K562 (cell line): ENCODE measurements around the gene BMP2K. TPM values are rescaled to one million over a fixed set of nuclear protein-coding genes. Genes with fewer than 3 reads are reported as not detected.
A peak's percentile ranks its signal among the peaks of the same experiment; 100 is the strongest.

ENCODE experiments used
- ATAC-seq: fragments of 200-7000 bp; cut with Tn5 transposase; 3 replicates; pipeline ENCODE4 v1.9.1; 2020; ENCODE audit warnings: moderate library complexity
- BruUV-seq: library from RNA; stranded (reverse); fragments of 400-500 nt; replicated peaks from 2 replicates; lab custom pipeline; 2021; lab: Mats Ljungman, UMichigan
- CTCF ChIA-PET: fragments of 300-600 bp; formaldehyde crosslinking; extraction: SDS; loops from one replicate; lab custom pipeline; 2021; ENCODE audit warnings: low intra/inter-chr PET ratio; lab: Yijun Ruan, JAX
- POLR2A ChIA-PET: fragments of 300-600, 350-650 bp; sonication (Branson Sonifier 250); formaldehyde crosslinking; extraction: SDS; loops from one replicate; lab custom pipeline; 2021; ENCODE audit warnings: antibody characterized with exemption, inconsistent platforms; lab: Yijun Ruan, JAX
- DNase-seq, 4 experiments: peaks; one replicate each; pipeline versions ENCODE4 v3.0.0 to v3.0.0-alpha.2; 2011 to 2018; ENCODE audit warnings: low spot score in 3 of 4, mixed read lengths in 3 of 4; ENCODE audit errors: extremely low read depth in 1 of 4
- FAIRE-seq: peaks from 2 replicates; lab custom pipeline; 2011; peaks lifted over from hg19 to GRCh38; lab: Jason Lieb, UNC
- H2AFZ ChIP-seq: 2 replicates; pipeline ENCODE4 v1.6.0; 2011; ENCODE audit warnings: low read depth, low read length, control low read depth, inconsistent platforms
- H3K27ac ChIP-seq: fragments of 200-600 bp; 3 replicates; pipeline ENCODE4 v1.8.0; 2011; ENCODE audit warnings: low read depth, mild to moderate bottlenecking, control low read depth, inconsistent platforms, low read length, moderate library complexity, mixed read lengths; ENCODE audit errors: extremely low read depth
- H3K27me3 ChIP-seq, 2 experiments: fragments of 300-600 bp in 1 of 2; 2 replicates in 1 of 2; 3 replicates in 1 of 2; pipeline versions ENCODE4 v1.6.0 to v1.8.0; 2011; ENCODE audit warnings: inconsistent platforms in 2 of 2, low read length in 2 of 2, mild to moderate bottlenecking in 1 of 2, mixed read lengths in 1 of 2, moderate library complexity in 1 of 2; ENCODE audit not compliant: control insufficient read depth in 2 of 2, insufficient read depth in 2 of 2
- H3K36me3 ChIP-seq: fragments of 300-600 bp; 3 replicates; pipeline ENCODE4 v1.8.0; 2011; ENCODE audit warnings: mild to moderate bottlenecking, low read length, inconsistent platforms; ENCODE audit not compliant: control insufficient read depth, insufficient read depth
- H3K4me1 ChIP-seq, 2 experiments: fragments of 200-600 bp in 1 of 2; replicated peaks in 1 of 2; 2 replicates in 1 of 2; 3 replicates in 1 of 2; pipeline versions ENCODE4 v1.5.1 to v1.8.0; 2011; ENCODE audit warnings: inconsistent platforms in 2 of 2, low read length in 2 of 2, mild to moderate bottlenecking in 1 of 2, mixed read lengths in 1 of 2, moderate library complexity in 1 of 2; ENCODE audit not compliant: control insufficient read depth in 2 of 2, insufficient read depth in 2 of 2
- H3K4me2 ChIP-seq: 2 replicates; pipeline ENCODE4 v1.6.1; 2011; ENCODE audit warnings: low read length, control low read depth, inconsistent platforms, mixed read lengths; ENCODE audit not compliant: insufficient read depth
- H3K4me3 ChIP-seq: fragments of 200-600 bp; sonication (generic), shearing (Covaris generic); 2 replicates; pipeline ENCODE4 v1.5.1; 2016; ENCODE audit warnings: control low read depth, inconsistent platforms
- H3K79me2 ChIP-seq: fragments of 200-600 bp; 3 replicates; pipeline ENCODE4 v1.8.0; 2011; ENCODE audit warnings: low read length, inconsistent platforms; ENCODE audit not compliant: control insufficient read depth, insufficient read depth
- H3K9ac ChIP-seq, 2 experiments: 2 replicates each; pipeline versions ENCODE4 v1.6.0 to v1.6.1; 2011; ENCODE audit warnings: low read depth in 2 of 2, low read length in 2 of 2, control low read depth in 1 of 2, inconsistent platforms in 1 of 2, mild to moderate bottlenecking in 1 of 2, mixed read lengths in 1 of 2; ENCODE audit not compliant: insufficient read depth in 1 of 2
- H3K9me1 ChIP-seq: one replicate; pipeline ENCODE4 v1.6.0; 2011; ENCODE audit warnings: inconsistent platforms, mild to moderate bottlenecking, low read length, moderate library complexity; ENCODE audit not compliant: control insufficient read depth, insufficient read depth
- H3K9me3 ChIP-seq: replicated peaks from 2 replicates; pipeline ENCODE4 v1.5.1; 2011; ENCODE audit warnings: low read depth, low read length, inconsistent platforms; ENCODE audit not compliant: control insufficient read depth, insufficient read depth
- H4K20me1 ChIP-seq: replicated peaks from 2 replicates; pipeline ENCODE4 v1.6.1; 2011; ENCODE audit warnings: low read length, inconsistent platforms, mixed read lengths; ENCODE audit not compliant: control insufficient read depth, insufficient read depth
- MNT ChIP-seq, 2 experiments: fragments of 450-650 bp; conservative IDR thresholded peaks; 2 replicates each; pipeline ENCODE4 v1.6.1; 2017; ENCODE audit warnings: mild to moderate bottlenecking in 2 of 2, moderate library complexity in 2 of 2
- POLR2A ChIP-seq: fragments of 450-650 bp; conservative IDR thresholded peaks from 2 replicates; pipeline ENCODE4 v1.6.1; 2016
- SUPT5H ChIP-seq: fragments of 450-650 bp; IDR thresholded peaks from 2 replicates; pipeline ENCODE4 v1.6.1; 2016
- WGBS: fragments of 100-300 bp; shearing (Covaris generic); methylation state at CpG from one replicate; pipeline ENCODE4 v1.1.6; 2016; ENCODE audit warnings: low coverage, mixed read lengths; ENCODE audit not compliant: insufficient coverage; ENCODE audit errors: missing lambda C conversion rate; 5-methylcytosine and 5-hydroxymethylcytosine counted together
- in situ Hi-C: fragments of 300-500 bp; cut with MboI; formaldehyde crosslinking; loops from 4 replicates; pipeline ENCODE4 v1.15.0; 2018; ENCODE audit warnings: inconsistent platforms, mixed read lengths
- intact Hi-C: fragments of 100-400 bp; cut with micrococcal nuclease; formaldehyde crosslinking; loops from 2 replicates; pipeline ENCODE4 v1.14.2; 2022
- polyA plus RNA-seq, 8 experiments: library from polyadenylated mRNA; depleted of rRNA in 4 of 8; stranded (reverse) in 5 of 8; unstranded in 3 of 8; fragments of >200 nt; fragmentation: Nextera tagmentation in 2 of 8; fragmentation: Illumina TruSeq in 1 of 8; extraction: Ambion mirVana in 2 of 8; extraction: Trizol in 1 of 8; gene quantifications; 2 replicates each; pipeline versions ENCODE4 v1.2.1 to v1.2.3, GENCODE V29; 2011 to 2014; ENCODE audit warnings: inconsistent platforms in 1 of 8, missing spikeins in 1 of 8
- total RNA-seq, 7 experiments: library from RNA; depleted of rRNA in 6 of 7; stranded (reverse); fragments of >200 nt in 6 of 7; fragmentation: Illumina TruSeq in 2 of 7; extraction: Trizol in 2 of 7; gene quantifications; 2 replicates each; pipeline versions ENCODE4 v1.2.1 to v1.2.3, GENCODE V29; 2011 to 2021; ENCODE audit warnings: low replicate concordance in 1 of 7
- TF ChIP-seq, protein P1 (sequence below): fragments of 450-650 bp; formaldehyde crosslinking; IDR thresholded peaks from 2 replicates; pipeline ENCODE4 v1.4.0; 2020; ENCODE audit warnings: mild to moderate bottlenecking, moderate library complexity

Gene BMP2K
- total and polyA plus RNA-seq, 9 of the 15 experiments (the other 6 are each of a cell fraction or from before 2014, with no cell fraction given): 17.0 to 217 (median 104) TPM

DNA sequence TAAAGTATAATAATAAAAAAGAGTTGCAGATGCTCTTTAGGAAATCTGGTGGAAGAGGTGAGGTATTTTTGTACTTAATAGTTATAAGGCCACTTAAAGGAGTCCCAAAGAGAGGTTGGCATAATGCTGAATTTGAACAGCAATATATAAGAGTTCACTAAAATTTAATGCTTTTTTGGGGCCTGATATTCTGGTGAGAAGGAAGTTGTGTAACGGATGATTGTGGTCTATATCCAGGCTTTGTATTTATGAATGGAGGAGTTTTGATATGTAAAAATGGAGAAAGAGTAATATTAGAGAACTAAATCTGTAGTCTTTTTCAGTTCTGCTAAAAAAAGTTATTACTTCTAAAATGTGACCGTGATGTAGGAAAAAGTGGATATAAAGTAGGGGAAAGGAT lies 20.4 kb downstream of the BMP2K start:
- no peak overlapping the region for H3K4me2 ChIP-seq
- intact Hi-C loops: no loop called here
- POLR2A ChIA-PET: interaction anchor here (0.6 to 2.5 kb wide), 2 partner anchors 8 to 14 kb away, joined by 3 to 11 read pairs; no protein-coding TSS in a partner anchor
- H3K4me3 ChIP-seq: no peak overlapping the region
- H3K27ac ChIP-seq: no peak overlapping the region; the same call in 2 of the 3 replicates
- no TSS peak for BruUV-seq
- H3K9me3 ChIP-seq: no peaks in the 10 kb centered on the region
- ATAC-seq (no peak), FAIRE-seq (no peak), DNase-seq (no peak)
- peaks cover 94% of the 10 kb centered on the region for H3K79me2 ChIP-seq
- H3K36me3 ChIP-seq: peaks cover 66% of the 10 kb centered on the region
- peaks cover 9% of the 10 kb centered on the region; the same call in 1 of the 2 replicates for H4K20me1 ChIP-seq
- H3K9me1 ChIP-seq: no peaks in the 10 kb centered on the region
- CTCF ChIA-PET: no interaction called here
- no peak for TF ChIP-seq MNT (conservative IDR thresholded peaks at IDR 0.05)
- TF ChIP-seq POLR2A: 0 out of 2 replicates have a peak, but pooled peaks have one; percentile 0
- 0 out of 2 replicates have a peak, but pooled peaks have one; percentile 16 for TF ChIP-seq SUPT5H
- no peaks in the 10 kb centered on the region for H3K27me3 ChIP-seq
- in situ Hi-C loops: no loop called here
- 96% methylated on average over 2 of the region's 2 CpGs for WGBS
- no peak overlapping the region for H2AFZ ChIP-seq
- no peak overlapping the region for H3K9ac ChIP-seq
- peaks cover 0 to 21% of the 10 kb centered on the region in 2 experiments; a peak in 3 of 5 replicates for H3K4me1 ChIP-seq

DNA sequence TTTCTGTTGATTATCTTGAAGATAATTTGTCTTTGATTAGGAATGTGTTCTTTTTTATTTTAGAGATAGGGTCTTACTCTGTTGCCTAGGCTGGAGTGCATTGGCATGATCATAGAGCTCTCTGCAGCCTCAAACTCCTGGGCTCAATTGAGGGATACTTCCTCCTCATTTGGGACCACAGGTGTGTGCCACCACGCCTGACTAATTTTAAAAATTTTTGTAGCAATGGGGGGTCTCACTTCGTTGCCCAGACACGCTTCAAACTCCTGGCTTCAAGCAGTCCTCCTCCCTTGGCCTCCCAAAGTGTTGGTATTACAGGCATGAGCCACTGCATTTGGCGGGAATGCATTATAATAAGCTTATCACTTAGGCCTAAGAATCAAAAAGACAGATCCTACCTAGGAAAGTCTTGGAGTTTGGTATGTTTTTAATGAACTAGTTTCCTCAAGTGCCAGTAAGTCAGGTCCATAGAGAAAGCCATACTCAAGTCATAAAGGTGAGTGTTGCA lies 21.7 kb downstream of the BMP2K start:
- in situ Hi-C loops: no loop called here
- no peak overlapping the region for H3K4me2 ChIP-seq
- peaks cover 9% of the 10 kb centered on the region; the same call in 1 of the 2 replicates for H4K20me1 ChIP-seq
- no peaks in the 10 kb centered on the region for H3K9me1 ChIP-seq
- FAIRE-seq (no peak), DNase-seq (no peak), ATAC-seq (no peak)
- ChIA-PET POLR2A (interaction anchor here (1.2 to 2.5 kb wide), 3 partner anchors 8 to 13 kb away, joined by 3 to 11 read pairs (median 3); no protein-coding TSS in a partner anchor), CTCF (no interaction called here)
- no peaks in the 10 kb centered on the region for H3K27me3 ChIP-seq
- WGBS: 85% methylated on average over 4 of the region's 4 CpGs
- intact Hi-C loops: no loop called here
- H3K9me3 ChIP-seq: no peaks in the 10 kb centered on the region
- H2AFZ ChIP-seq: no peak overlapping the region
- H3K9ac ChIP-seq: no peak overlapping the region
- peaks cover 59% of the 10 kb centered on the region for H3K36me3 ChIP-seq
- BruUV-seq: no TSS peak
- peaks cover 0 to 27% of the 10 kb centered on the region in 2 experiments; a peak in 3 of 5 replicates for H3K4me1 ChIP-seq
- peaks cover 94% of the 10 kb centered on the region for H3K79me2 ChIP-seq
- no peak overlapping the region for H3K4me3 ChIP-seq
- peak overlapping the region; percentile 20; the same call in 1 of the 3 replicates for H3K27ac ChIP-seq
- TF ChIP-seq, protein P1, sequence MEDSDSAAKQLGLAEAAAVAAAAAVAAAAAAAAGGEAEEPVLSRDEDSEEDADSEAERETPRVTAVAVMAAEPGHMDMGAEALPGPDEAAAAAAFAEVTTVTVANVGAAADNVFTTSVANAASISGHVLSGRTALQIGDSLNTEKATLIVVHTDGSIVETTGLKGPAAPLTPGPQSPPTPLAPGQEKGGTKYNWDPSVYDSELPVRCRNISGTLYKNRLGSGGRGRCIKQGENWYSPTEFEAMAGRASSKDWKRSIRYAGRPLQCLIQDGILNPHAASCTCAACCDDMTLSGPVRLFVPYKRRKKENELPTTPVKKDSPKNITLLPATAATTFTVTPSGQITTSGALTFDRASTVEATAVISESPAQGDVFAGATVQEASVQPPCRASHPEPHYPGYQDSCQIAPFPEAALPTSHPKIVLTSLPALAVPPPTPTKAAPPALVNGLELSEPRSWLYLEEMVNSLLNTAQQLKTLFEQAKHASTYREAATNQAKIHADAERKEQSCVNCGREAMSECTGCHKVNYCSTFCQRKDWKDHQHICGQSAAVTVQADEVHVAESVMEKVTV: no peak
